IMR-90 (cell line): ENCODE results near the gene WRAP53. TPM values are rescaled to one million over a fixed set of nuclear protein-coding genes. Genes with fewer than 3 reads are reported as not detected.

Source experiments
- ATAC-seq: fragments of 200-7000 bp; cut with Tn5 transposase; 2 replicates; pipeline ENCODE4 v1.9.1; 2020; ENCODE audit warnings: low read depth, mild to moderate bottlenecking, moderate library complexity
- BruUV-seq: library from RNA; stranded (reverse); fragments of 400-500 nt; replicated peaks from 2 replicates; lab custom pipeline; 2021; lab: Mats Ljungman, UMichigan
- CTCF ChIA-PET: fragments of 300-600 bp; formaldehyde crosslinking; extraction: SDS; loops from one replicate; lab custom pipeline; 2021; ENCODE audit warnings: antibody characterized with exemption; lab: Yijun Ruan, JAX
- POLR2A ChIA-PET: fragments of 300-600 bp; sonication (Branson Sonifier 250); formaldehyde crosslinking; loops from one replicate; lab custom pipeline; 2022; ENCODE audit warnings: antibody characterized with exemption; ENCODE audit not compliant: unreplicated experiment; lab: Charles Lee
- DNase-seq: peaks from one replicate; pipeline ENCODE4 v3.0.0; 2013
- H2AFZ ChIP-seq: replicated peaks from 2 replicates; pipeline ENCODE3; 2013; ENCODE audit warnings: low read length, mild to moderate bottlenecking; ENCODE audit not compliant: poor library complexity
- H2AK5ac ChIP-seq: 2 replicates; pipeline ENCODE4 v1.6.1; 2013; ENCODE audit warnings: low read depth, low read length, inconsistent platforms
- H2AK9ac ChIP-seq: replicated peaks from 2 replicates; pipeline ENCODE3; 2013; ENCODE audit warnings: mild to moderate bottlenecking, low read depth, low read length, moderate library complexity; ENCODE audit not compliant: poor library complexity
- H2BK120ac ChIP-seq: 2 replicates; pipeline ENCODE4 v1.6.1; 2013; ENCODE audit warnings: low read depth, low read length, inconsistent platforms
- H2BK15ac ChIP-seq: 3 replicates; pipeline ENCODE4 v1.6.1; 2013; ENCODE audit warnings: low read depth, low read length, inconsistent platforms
- H2BK20ac ChIP-seq: 2 replicates; pipeline ENCODE4 v1.6.1; 2013; ENCODE audit warnings: low read depth, mild to moderate bottlenecking, inconsistent platforms, low read length, moderate library complexity
- H2BK5ac ChIP-seq: 2 replicates; pipeline ENCODE4 v1.6.1; 2013; ENCODE audit warnings: mild to moderate bottlenecking, low read depth, low read length, inconsistent platforms; ENCODE audit not compliant: poor library complexity, severe bottlenecking
- H3K14ac ChIP-seq: replicated peaks from 2 replicates; pipeline ENCODE4 v1.6.1; 2013; ENCODE audit warnings: low read depth, low read length, inconsistent platforms
- H3K18ac ChIP-seq: 2 replicates; pipeline ENCODE4 v1.6.1; 2013; ENCODE audit warnings: low read depth, low read length, control low read depth
- H3K23ac ChIP-seq: 2 replicates; pipeline ENCODE4 v1.6.1; 2013; ENCODE audit warnings: low read depth, low read length, inconsistent platforms
- H3K27ac ChIP-seq: 2 replicates; pipeline ENCODE4 v1.5.1; 2013; ENCODE audit warnings: mild to moderate bottlenecking, control low read depth, low read length; ENCODE audit not compliant: insufficient read depth
- H3K27me3 ChIP-seq: 2 replicates; pipeline ENCODE4 v1.6.1; 2013; ENCODE audit warnings: low read length; ENCODE audit not compliant: control insufficient read depth, insufficient read depth
- H3K36me3 ChIP-seq: 2 replicates; pipeline ENCODE4 v1.6.1; 2013; ENCODE audit warnings: low read length, mixed read lengths; ENCODE audit not compliant: control insufficient read depth, insufficient read depth
- H3K4ac ChIP-seq: 2 replicates; pipeline ENCODE4 v1.6.1; 2013; ENCODE audit warnings: low read depth, low read length, inconsistent platforms
- H3K4me1 ChIP-seq: 2 replicates; pipeline ENCODE4 v1.6.1; 2013; ENCODE audit warnings: low read length, mixed read lengths; ENCODE audit not compliant: control insufficient read depth, insufficient read depth
- H3K4me2 ChIP-seq: 2 replicates; pipeline ENCODE4 v1.6.1; 2013; ENCODE audit warnings: low read depth, mild to moderate bottlenecking, control low read depth, low read length, moderate library complexity
- H3K4me3 ChIP-seq: 2 replicates; pipeline ENCODE4 v1.5.1; 2013; ENCODE audit warnings: low read depth, mild to moderate bottlenecking, control low read depth, low read length, moderate library complexity; ENCODE audit not compliant: insufficient read depth
- H3K56ac ChIP-seq: 2 replicates; pipeline ENCODE4 v1.6.1; 2013; ENCODE audit warnings: low read length, inconsistent platforms; ENCODE audit not compliant: insufficient read depth; ENCODE audit errors: extremely low read depth
- H3K79me1 ChIP-seq, 2 experiments: 2 replicates each; pipeline ENCODE4 v1.6.1; 2013; ENCODE audit warnings: low read length in 2 of 2, inconsistent platforms in 1 of 2, low read depth in 1 of 2
- H3K9ac ChIP-seq: 2 replicates; pipeline ENCODE4 v1.6.1; 2013; ENCODE audit warnings: low read depth, low read length, control low read depth
- H3K9me1 ChIP-seq: 2 replicates; pipeline ENCODE4 v1.6.1; 2013; ENCODE audit warnings: low read length, inconsistent platforms; ENCODE audit not compliant: insufficient read depth
- H3K9me3 ChIP-seq: 2 replicates; pipeline ENCODE4 v1.6.1; 2013; ENCODE audit warnings: low read length; ENCODE audit not compliant: control insufficient read depth, insufficient read depth
- H4K20me1 ChIP-seq: 2 replicates; pipeline ENCODE4 v1.6.1; 2013; ENCODE audit warnings: low read length, inconsistent platforms; ENCODE audit not compliant: insufficient read depth
- H4K5ac ChIP-seq: 2 replicates; pipeline ENCODE4 v1.6.1; 2013; ENCODE audit warnings: mild to moderate bottlenecking, low read depth, low read length, control low read depth
- H4K8ac ChIP-seq, 2 experiments: 2 replicates each; pipeline ENCODE4 v1.6.1; 2013; ENCODE audit warnings: low read depth in 2 of 2, low read length in 2 of 2, control low read depth in 1 of 2, inconsistent platforms in 1 of 2
- H4K91ac ChIP-seq: 2 replicates; pipeline ENCODE4 v1.6.1; 2013; ENCODE audit warnings: low read depth, low read length, inconsistent platforms; ENCODE audit not compliant: insufficient read depth
- BHLHE40 ChIP-seq: fragments of 150-350 bp; IDR thresholded peaks from 2 replicates; pipeline ENCODE4 v1.6.1; 2016; ENCODE audit warnings: mild to moderate bottlenecking, low read depth, low read length
- FOS ChIP-seq: fragments of 150-350 bp; IDR thresholded peaks from 2 replicates; pipeline ENCODE4 v1.6.1; 2016; ENCODE audit warnings: low read depth, low read length
- NFE2L2 ChIP-seq: fragments of 150-350 bp; IDR thresholded peaks from 2 replicates; pipeline ENCODE4 v1.6.1; 2016; ENCODE audit warnings: low read depth, mild to moderate bottlenecking, low read length
- WGBS, 2 experiments: methylation state at CpG; one replicate each; pipeline versions ENCODE4 v1.1.5 to v1.1.7; 2013; ENCODE audit warnings: missing lambda C conversion rate in 2 of 2; ENCODE audit not compliant: insufficient read length in 1 of 2; ENCODE audit errors: extremely low coverage in 2 of 2; 5-methylcytosine and 5-hydroxymethylcytosine counted together
- dilution Hi-C: fragments of 300-500 bp; cut with HindIII; formaldehyde crosslinking; loops from one replicate; pipeline ENCODE4 v1.14.3; 2018; ENCODE audit warnings: low sequenced_read_pairs; ENCODE audit not compliant: unreplicated experiment
- in situ Hi-C: fragments of 300-500 bp; cut with MboI; formaldehyde crosslinking; loops from 3 replicates; pipeline ENCODE4 v1.14.3; 2019; ENCODE audit warnings: low sequenced_read_pairs, inconsistent platforms, mixed read lengths
- intact Hi-C: fragments of 100-400 bp; cut with micrococcal nuclease; formaldehyde crosslinking; loops from 2 replicates; pipeline ENCODE4 v1.10.0; 2022
- polyA plus RNA-seq, 3 experiments: library from polyadenylated mRNA; depleted of rRNA; stranded (reverse); fragments of >200 nt; gene quantifications; 2 replicates each; pipeline ENCODE4 v1.2.3, GENCODE V29; 2012; ENCODE audit warnings: low replicate concordance in 1 of 3
- total RNA-seq: library from RNA; depleted of rRNA; stranded (reverse); fragments of >200 nt; gene quantifications from 2 replicates; pipeline ENCODE4 v1.2.3, GENCODE V29; 2012
- TF ChIP-seq, protein P1 (sequence below): fragments of 150-350 bp; IDR thresholded peaks from 2 replicates; pipeline ENCODE4 v1.6.1; 2017; ENCODE audit warnings: mild to moderate bottlenecking, antibody characterized with exemption, low read length, low read depth

WRAP53 gene
- total and polyA plus RNA-seq, 2 of the 4 experiments (the other 2 are of a cell fraction) = 6.6 to 9.5 TPM

DNA sequence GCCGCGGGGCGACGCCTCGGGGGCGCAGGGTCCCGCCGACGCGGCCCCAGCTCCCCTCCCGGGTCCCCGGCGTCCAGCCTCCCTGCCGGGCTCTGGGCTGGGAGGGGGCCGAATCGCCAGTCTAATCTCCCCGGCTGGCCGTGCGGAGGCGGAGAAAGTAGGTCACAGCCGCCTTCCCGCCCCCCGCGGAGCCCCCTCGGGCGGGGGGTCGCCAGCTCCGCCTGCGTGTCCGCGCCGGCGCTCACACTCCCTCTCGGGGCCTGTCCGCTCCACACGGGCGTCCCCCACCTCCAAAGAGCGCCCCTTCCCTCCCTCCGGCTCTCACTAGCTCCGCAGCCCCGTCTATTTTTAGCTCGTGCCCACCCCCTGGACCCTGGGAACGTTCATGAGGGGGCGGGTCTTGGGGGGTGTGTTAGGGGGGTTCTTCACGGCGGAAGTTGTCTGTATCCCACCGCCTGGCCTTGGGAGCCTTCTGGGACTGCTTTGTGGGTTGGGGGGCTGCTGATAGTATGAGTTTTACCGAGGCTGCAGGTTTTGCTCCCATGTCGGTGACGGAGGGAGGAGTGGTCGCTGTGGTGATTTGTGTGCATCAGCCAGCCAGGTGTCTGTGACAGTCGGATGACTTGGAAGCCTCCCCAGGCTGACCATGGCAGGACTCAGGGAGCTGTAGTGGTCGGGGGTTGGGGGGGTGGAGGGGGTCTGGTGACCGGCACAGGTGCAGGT is 36.5 kb upstream of the WRAP53 start:
- Histone ChIP-seq H3K9me1 (no peaks in the 10 kb centered on the region), H3K4me1 (peaks cover 6% of the 10 kb centered on the region; the same call in 1 of the 2 replicates), H3K4ac (no peak overlapping the region), H2BK15ac (no peak overlapping the region), H3K27me3 (peaks cover 61% of the 10 kb centered on the region), H3K56ac (no peak overlapping the region), H4K5ac (no peak overlapping the region), H2BK20ac (no peak overlapping the region), H3K36me3 (no peaks in the 10 kb centered on the region), H3K9me3 (no peaks in the 10 kb centered on the region; the same call in 1 of the 2 replicates), H4K20me1 (no peaks in the 10 kb centered on the region; the same call in none of the 2 replicates), H3K18ac (no peak overlapping the region), H4K8ac (no peak overlapping the region), H2AK9ac (no peak overlapping the region), H3K27ac (no peak overlapping the region), H3K14ac (no peak overlapping the region), H3K9ac (no peak overlapping the region), H3K4me3 (peak overlapping the region; percentile 30; the same call in 1 of the 2 replicates), H2AK5ac (no peak overlapping the region), H2BK5ac (no peak overlapping the region), H3K4me2 (peak overlapping the region; percentile 93), H3K79me1 (no peaks in the 10 kb centered on the region), H4K91ac (no peak overlapping the region), H2BK120ac (no peak overlapping the region), H3K23ac (no peak overlapping the region), H2AFZ (peak overlapping the region; percentile 58)
- BruUV-seq = no TSS peak
- intact Hi-C loops = no loop called here
- in situ Hi-C loops = no loop called here
- WGBS, 2 experiments = 5% methylated on average over 19 of the region's 54 CpGs; no CpG with 5 or more reads in 1 of the 2 experiments
- ChIA-PET POLR2A (interaction anchor here (0.6 kb wide), 1 partner anchor 735 kb away, joined by 4 read pairs; no protein-coding TSS in a partner anchor), CTCF (no interaction called here)
- DNase-seq (no peak), ATAC-seq (no peak)
- dilution Hi-C loops = no loop called here
- no peak for TF ChIP-seq FOS
- TF ChIP-seq, protein P1, sequence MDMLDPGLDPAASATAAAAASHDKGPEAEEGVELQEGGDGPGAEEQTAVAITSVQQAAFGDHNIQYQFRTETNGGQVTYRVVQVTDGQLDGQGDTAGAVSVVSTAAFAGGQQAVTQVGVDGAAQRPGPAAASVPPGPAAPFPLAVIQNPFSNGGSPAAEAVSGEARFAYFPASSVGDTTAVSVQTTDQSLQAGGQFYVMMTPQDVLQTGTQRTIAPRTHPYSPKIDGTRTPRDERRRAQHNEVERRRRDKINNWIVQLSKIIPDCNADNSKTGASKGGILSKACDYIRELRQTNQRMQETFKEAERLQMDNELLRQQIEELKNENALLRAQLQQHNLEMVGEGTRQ = no peak
- TF ChIP-seq NFE2L2 = no peak
- no peak for TF ChIP-seq BHLHE40
